Aorta (tissue), 5 donors: ENCODE measurements around the gene ASNSD1. TPM values are rescaled to one million over a fixed set of nuclear protein-coding genes. Genes with fewer than 3 reads are reported as not detected.
A peak's percentile ranks its signal among the peaks of the same experiment; 100 is the strongest.
"Not testable (repeated sequence)": the region's sequence is repeated elsewhere in the genome, so short reads cannot be mapped to it uniquely, and the experiment has no call there.

ENCODE experiments used
- ATAC-seq: fragments of 200-7000 bp; cut with Tn5 transposase; one replicate; pipeline ENCODE4 v1.9.1; 2022; ENCODE audit warnings: moderate library complexity; ENCODE audit not compliant: low FRiP score
- DNase-seq, 2 donors: peaks; one replicate each; pipeline ENCODE4 v3.0.0-alpha.2; 2020
- H3K27ac ChIP-seq, 2 donors: one replicate each; pipeline ENCODE4 v1.5.1; 2013; ENCODE audit warnings: low read length in 2 of 2, mild to moderate bottlenecking in 2 of 2, moderate library complexity in 2 of 2, control low read depth in 1 of 2, inconsistent platforms in 1 of 2, low read depth in 1 of 2
- H3K27me3 ChIP-seq, 2 donors: one replicate each; pipeline ENCODE4 v1.6.1; 2013; ENCODE audit warnings: control low read depth in 1 of 2, low read length in 1 of 2, mild to moderate bottlenecking in 1 of 2, moderate library complexity in 1 of 2; ENCODE audit not compliant: insufficient read depth in 2 of 2, control insufficient read depth in 1 of 2
- H3K36me3 ChIP-seq, 2 donors: one replicate each; pipeline ENCODE4 v1.6.1; 2013; ENCODE audit warnings: control low read depth in 1 of 2, low read length in 1 of 2, mild to moderate bottlenecking in 1 of 2; ENCODE audit not compliant: insufficient read depth in 2 of 2, control insufficient read depth in 1 of 2
- H3K4me1 ChIP-seq, 2 donors: one replicate each; pipeline ENCODE4 v1.6.1; 2013; ENCODE audit warnings: low read length in 2 of 2, control low read depth in 1 of 2, mild to moderate bottlenecking in 1 of 2, moderate library complexity in 1 of 2; ENCODE audit not compliant: insufficient read depth in 2 of 2, control insufficient read depth in 1 of 2
- H3K4me3 ChIP-seq, 2 donors: one replicate each; pipeline ENCODE4 v1.5.1; 2013; ENCODE audit warnings: low read length in 2 of 2, control low read depth in 1 of 2, mild to moderate bottlenecking in 1 of 2
- H3K9me3 ChIP-seq: one replicate; pipeline ENCODE4 v1.6.1; 2013; ENCODE audit warnings: mild to moderate bottlenecking, low read length; ENCODE audit not compliant: control insufficient read depth
- WGBS, 2 donors: extraction: QIAGEN DNeasy Blood & Tissue Kit; methylation state at CpG; one replicate each; pipeline ENCODE4 v1.1.7; 2013; 5-methylcytosine and 5-hydroxymethylcytosine counted together
- intact Hi-C, 2 donors: fragments of 100-400 bp; cut with DNase I; formaldehyde crosslinking; loops; one replicate each; pipeline versions ENCODE4 v1.14.2 to v1.15.0; 2022
- polyA plus RNA-seq, 2 donors: library from polyadenylated mRNA; stranded (reverse); fragments of 200-250 nt; gene quantifications; one replicate each; pipeline ENCODE4 v1.2.3, GENCODE V29; 2013
- total RNA-seq, 2 donors: library from RNA; stranded (reverse); fragmentation: NEBNext Ultra II Directional; extraction: Animal tissue kit (Norgen Biotek cat#: 25700); gene quantifications; one replicate each; pipeline ENCODE4 v1.2.1, GENCODE V29; 2021
- donor health status: healthy with polysubstance abuse.
- donor health status: Bipolar disorder and iron deficiency.
- donor health status: DM: no; HTN: no; CAD: no.
- donor health status: DM: no; HTN: no; CAD: no.
- donor health status: DM: yes; HTN: yes; CAD: no.

ASNSD1 gene
- total and polyA plus RNA-seq, 4 donors, result 26.7 to 37.7 (median 32.2) TPM

DNA sequence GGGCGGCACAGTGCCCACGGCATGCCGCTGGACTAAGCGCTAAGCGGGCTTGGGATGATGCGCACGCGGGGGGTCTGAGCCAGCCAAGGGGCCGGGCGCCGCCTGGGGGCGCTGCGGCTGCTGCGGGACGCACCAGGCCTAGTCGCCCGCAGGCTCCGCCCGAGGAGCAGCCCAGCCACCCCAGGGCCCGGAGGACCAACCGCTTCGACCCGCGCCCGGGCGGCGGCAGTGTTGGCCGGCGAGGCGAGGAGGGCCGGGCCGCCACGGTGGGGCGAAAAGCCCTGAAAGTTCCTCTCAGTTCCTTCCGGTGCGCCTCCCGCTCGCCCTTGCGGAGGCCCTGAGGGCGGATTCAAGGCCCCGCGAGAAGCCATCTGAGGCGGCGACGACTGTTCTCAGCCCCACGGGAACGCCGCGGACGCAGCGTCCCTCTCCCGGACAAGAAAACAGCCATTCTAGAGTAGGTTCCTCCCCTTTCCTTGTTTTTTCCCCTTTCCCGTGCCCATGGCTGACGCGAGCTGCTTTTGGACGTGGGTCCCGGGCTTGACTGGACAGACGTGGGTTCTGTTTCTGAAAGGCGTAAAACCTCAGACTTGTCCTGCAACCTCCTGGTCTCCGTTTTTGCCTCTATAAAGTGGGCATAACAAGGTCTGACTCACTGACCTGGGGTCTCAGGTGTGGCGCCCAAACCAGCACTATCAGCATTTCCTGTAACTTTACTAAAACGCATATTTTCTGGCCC, 13.3 kb downstream of the ASNSD1 start, which contains the start of gene ANKAR:
ANKAR (plus strand) TSS at position 297 of the 739 bp plus-strand sequence. CDS start 1,821 bp downstream, outside the sequence.
- Histone ChIP-seq H3K27me3 (no peaks in the 10 kb centered on the region), H3K9me3 (no peaks in the 10 kb centered on the region), H3K4me1 (no peaks in the 10 kb centered on the region), H3K27ac (peak within 1 kb of the TSS; percentile 78 to 99), H3K36me3 (peaks cover 0 to 3% of the 10 kb centered on the region in 2 donors), H3K4me3 (peak within 1 kb of the TSS; percentile 66 to 69)
- intact Hi-C loops, result no loop called here
- DNase-seq (peak; percentile 94 to 97), ATAC-seq (peak; percentile 99)
- WGBS, 2 donors, result 0 to 1% methylated on average over 58 to 62 of the region's 62 CpGs

DNA sequence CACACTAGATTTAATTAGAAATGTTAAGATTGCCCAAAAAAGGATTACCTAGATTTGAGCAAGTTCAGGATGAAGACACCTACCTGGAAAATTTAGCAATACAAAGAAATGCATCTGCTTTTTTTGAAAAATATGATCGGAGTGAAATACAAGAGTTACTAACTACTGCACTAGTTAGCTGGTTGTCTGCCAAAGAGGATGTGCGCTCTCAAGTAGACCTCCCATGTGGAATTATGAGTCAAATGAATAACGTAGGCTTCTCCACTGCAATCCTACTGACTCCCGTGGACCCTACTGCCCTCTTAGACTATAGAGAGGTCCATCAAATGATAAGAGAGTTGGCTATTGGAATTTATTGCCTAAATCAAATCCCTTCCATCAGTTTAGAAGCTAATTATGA, 15.2 kb downstream of the ASNSD1 start:
- no peaks in the 10 kb centered on the region for H3K4me1 ChIP-seq
- peaks cover 0 to 3% of the 10 kb centered on the region in 2 donors for H3K36me3 ChIP-seq
- H3K4me3 ChIP-seq, result no peak overlapping the region
- no peaks in the 10 kb centered on the region for H3K27me3 ChIP-seq
- H3K27ac ChIP-seq, result no peak overlapping the region
- 79 to 87% methylated on average over 4 of the region's 4 CpGs for whole genome bisulfite sequencing, 2 donors
- H3K9me3 ChIP-seq, result no peaks in the 10 kb centered on the region
- intact Hi-C loops, result no loop called here
- no peak for ATAC-seq
- DNase-seq, result no peak

DNA sequence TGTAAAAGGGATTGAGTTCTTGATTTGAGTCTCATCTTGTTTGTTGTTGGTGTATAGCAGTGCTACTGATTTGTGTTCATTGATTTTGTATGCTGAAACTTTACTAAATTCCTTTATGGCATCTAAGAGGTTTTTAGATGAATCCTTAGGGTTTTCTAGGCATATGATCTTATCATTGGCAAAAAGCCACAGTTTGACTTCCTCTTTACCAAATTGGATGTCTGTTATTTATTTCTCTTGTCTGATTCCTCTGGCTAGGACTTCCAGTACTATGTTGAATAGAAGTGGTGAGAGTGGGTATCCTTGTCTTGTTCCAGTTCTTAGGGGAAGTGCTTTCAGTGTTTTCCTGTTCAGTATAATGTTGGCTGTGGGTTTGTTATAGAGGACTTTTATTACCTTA, 18.0 kb downstream of the ASNSD1 start:
- H3K36me3 ChIP-seq, result no peaks in the 10 kb centered on the region
- H3K27ac ChIP-seq, result no peak overlapping the region
- H3K9me3 ChIP-seq, result no peaks in the 10 kb centered on the region
- H3K4me1 ChIP-seq, result no peaks in the 10 kb centered on the region
- no peaks in the 10 kb centered on the region for H3K27me3 ChIP-seq
- intact Hi-C loops, result no loop called here
- ATAC-seq, result no peak
- DNase-seq, result no peak
- H3K4me3 ChIP-seq, result no peak overlapping the region

DNA sequence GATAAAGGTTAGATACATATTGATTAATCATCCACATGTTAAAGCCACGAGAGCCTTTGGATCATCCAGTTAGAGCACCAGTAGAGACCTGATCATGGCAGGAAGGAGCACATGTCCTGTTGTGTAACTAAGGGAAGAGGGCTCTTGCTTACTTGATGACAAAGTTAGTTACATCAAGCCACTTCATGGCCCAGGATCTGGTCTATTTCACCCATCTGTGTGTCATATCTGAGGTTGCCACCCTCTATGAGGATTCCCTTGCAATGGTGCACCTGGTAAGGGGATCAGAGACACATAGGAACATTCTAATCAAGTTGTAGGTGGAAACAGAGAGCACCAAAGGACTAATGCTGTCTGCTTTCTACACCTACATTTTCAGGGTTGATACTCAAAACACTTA, 19.9 kb downstream of the ASNSD1 start:
- 87 to 90% methylated on average over 1 of the region's 1 CpG for WGBS, 2 donors
- intact Hi-C loops, result no loop called here
- no peak overlapping the region for H3K4me3 ChIP-seq
- no peaks in the 10 kb centered on the region for H3K4me1 ChIP-seq
- H3K9me3 ChIP-seq, result no peaks in the 10 kb centered on the region
- ATAC-seq (no peak), DNase-seq (no peak)
- H3K27me3 ChIP-seq, result no peaks in the 10 kb centered on the region
- no peak overlapping the region for H3K27ac ChIP-seq
- H3K36me3 ChIP-seq, result no peaks in the 10 kb centered on the region

DNA sequence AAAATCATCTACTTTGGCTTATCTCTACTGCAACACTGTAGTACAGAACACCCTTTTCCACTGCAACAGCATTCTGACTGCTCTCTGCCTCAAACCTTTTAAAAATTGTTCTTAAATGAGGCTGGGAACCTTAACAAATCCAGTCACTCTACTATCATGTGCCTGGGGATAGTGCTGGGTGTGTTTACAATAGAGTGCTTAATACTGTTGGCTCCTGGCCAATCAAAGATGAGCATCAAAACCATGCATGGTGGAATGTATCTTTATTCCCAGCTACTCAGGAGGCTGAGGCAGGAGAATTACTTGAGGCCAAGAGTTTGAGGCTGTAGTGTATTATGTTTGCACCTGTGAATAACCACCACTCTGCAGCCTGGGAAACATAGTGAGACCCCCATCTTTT, 20.6 kb downstream of the ASNSD1 start:
- DNase-seq, result no peak

DNA sequence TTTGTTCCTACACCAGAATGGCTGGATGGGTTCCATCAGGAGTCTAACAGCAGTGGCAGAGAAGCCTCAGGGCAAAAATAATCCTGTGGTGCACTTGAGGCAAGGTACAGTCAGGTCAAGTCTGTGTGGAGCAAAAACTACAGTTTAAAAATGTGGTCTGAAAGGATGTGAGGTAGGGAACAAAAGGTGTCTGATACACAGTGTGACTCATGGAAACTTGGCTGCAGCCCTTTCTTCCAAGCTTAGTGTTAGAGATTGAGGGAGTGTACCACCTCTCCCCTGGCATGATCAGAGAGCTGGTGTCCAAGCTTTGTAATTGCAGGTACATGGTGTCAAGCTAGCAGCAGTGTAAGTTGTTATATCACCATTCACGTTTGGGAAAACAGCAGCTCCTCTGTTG, 22.1 kb downstream of the ASNSD1 start:
- Histone ChIP-seq H3K27ac (no peak overlapping the region), H3K27me3 (no peaks in the 10 kb centered on the region), H3K9me3 (no peaks in the 10 kb centered on the region), H3K4me1 (no peaks in the 10 kb centered on the region), H3K4me3 (no peak overlapping the region), H3K36me3 (no peaks in the 10 kb centered on the region)
- no peak for ATAC-seq
- 50 to 53% methylated on average over 1 of the region's 1 CpG for WGBS, 2 donors
- intact Hi-C loops, result no loop called here
- no peak for DNase-seq

More for the DNA sequence above, 20.6 kb downstream of the ASNSD1 start:
- H3K36me3 ChIP-seq, result no peaks in the 10 kb centered on the region
- H3K27me3 ChIP-seq, result no peaks in the 10 kb centered on the region
- H3K27ac ChIP-seq, result no peak overlapping the region
- ATAC-seq, result no peak
- no peaks in the 10 kb centered on the region for H3K4me1 ChIP-seq
- no peak overlapping the region for H3K4me3 ChIP-seq
- H3K9me3 ChIP-seq, result no peaks in the 10 kb centered on the region
- intact Hi-C loops, result no loop called here

DNA sequence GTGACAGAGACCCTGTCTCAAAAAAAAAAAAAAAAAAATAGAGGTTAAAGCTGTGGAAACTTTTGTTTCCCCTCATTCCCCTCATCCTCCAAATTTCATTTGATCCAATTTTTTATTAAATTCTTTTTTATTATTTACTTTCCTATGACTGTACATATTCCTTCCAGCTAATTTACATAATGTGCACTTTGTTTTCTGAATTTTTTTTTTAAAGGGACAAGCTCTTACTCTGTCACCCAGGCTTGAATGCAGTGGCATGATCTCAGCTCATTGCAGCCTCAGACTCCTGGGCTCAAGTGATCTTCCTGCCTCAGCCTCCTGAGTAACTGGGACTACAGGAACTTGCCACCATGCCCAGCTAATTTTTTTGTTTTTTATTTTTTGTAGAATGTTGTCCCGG, 23.6 kb downstream of the ASNSD1 start:
- no peak for ATAC-seq
- Histone ChIP-seq H3K27me3 (no peaks in the 10 kb centered on the region), H3K27ac (no peak overlapping the region), H3K4me3 (no peak overlapping the region), H3K4me1 (no peaks in the 10 kb centered on the region), H3K9me3 (no peaks in the 10 kb centered on the region), H3K36me3 (no peaks in the 10 kb centered on the region)
- intact Hi-C loops, result no loop called here
- DNase-seq, result no peak
- WGBS, 2 donors, result 18 to 32% methylated on average over 1 of the region's 1 CpG

DNA sequence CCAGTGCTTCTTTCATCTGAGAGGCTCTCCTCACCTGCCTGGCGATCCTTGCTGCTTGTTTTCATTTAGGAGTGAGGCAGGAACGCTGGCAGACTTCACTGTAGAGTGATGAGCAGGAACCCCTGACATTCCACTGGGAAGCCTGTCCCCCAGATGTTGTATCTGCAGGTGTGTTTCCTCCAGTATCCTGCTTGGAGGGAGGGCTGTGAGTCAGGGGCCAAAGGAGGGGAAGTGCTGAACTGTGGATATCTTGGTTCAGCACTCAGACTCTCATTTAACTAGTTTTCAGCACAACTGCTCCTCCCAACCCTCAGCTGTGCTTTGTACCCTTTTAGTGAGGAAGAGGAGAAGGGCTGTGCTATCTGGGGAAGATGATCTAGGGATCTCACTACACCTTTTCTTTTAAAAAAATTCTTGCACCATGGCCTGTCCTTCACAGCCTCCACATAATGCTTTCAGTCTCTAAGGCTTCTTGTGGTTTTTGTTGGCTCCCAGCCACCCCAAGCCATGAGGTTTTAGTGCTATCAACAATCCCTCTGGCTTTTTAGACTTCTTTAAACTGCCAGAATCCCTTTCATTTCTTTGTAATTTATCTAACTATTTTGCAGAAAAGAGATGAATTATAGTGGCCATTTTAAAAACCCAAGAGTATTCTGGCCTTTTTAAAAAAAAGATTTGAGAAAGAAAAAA, 24.4 kb downstream of the ASNSD1 start:
- 83 to 87% methylated on average over 2 of the region's 2 CpGs for WGBS, 2 donors
- Histone ChIP-seq H3K4me3 (no peak overlapping the region), H3K27me3 (no peaks in the 10 kb centered on the region), H3K27ac (no peak overlapping the region), H3K4me1 (no peaks in the 10 kb centered on the region), H3K9me3 (no peaks in the 10 kb centered on the region), H3K36me3 (no peaks in the 10 kb centered on the region)
- intact Hi-C loops, result no loop called here
- ATAC-seq, result no peak
- DNase-seq, result peak in 1 of 2 donors; percentile 67

DNA sequence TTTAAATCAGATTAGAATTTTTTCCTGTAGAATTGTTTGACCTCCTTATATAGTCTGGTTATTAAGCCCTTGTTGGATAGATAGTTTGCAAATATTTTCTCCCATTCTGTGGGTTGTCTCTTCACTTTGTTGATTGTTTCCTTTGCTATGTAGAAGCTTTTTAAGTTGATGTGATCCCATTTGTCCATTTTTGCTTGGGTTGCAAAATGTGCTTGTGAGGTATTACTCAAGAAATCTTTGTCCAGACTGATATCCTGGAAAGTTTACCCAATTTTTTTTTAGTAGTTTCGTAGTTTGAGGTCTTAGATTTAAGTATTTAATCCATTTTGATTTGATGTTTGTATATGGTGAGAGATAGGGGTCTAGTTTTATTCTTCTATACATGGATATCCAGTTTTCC, 26.5 kb downstream of the ASNSD1 start:
- intact Hi-C loops, H3K9me3 ChIP-seq, H3K4me1 ChIP-seq, H3K36me3 ChIP-seq, ATAC-seq, DNase-seq, H3K4me3 ChIP-seq, H3K27ac ChIP-seq, H3K27me3 ChIP-seq: not testable (repeated sequence)
- 93 to 98% methylated on average over 1 of the region's 1 CpG for WGBS, 2 donors
